Activated CD8-positive, alpha-beta memory T cell treated with anti-CD3 and anti-CD28 coated beads, Interleukin-2, amount 50 U/mL, for 24 hours (primary cell): Measurements from ENCODE around the gene DGCR2.
"Not testable (repeated sequence)": the region's sequence is repeated elsewhere in the genome, so short reads cannot be mapped to it uniquely, and the experiment has no call there.

Experiments used
- DNase-seq: peaks from one replicate; pipeline ENCODE4 v3.0.0-alpha.2; 2020; ENCODE audit errors: extremely low read depth

The DGCR2 gene

GRCh38 chr22:19084126-19084525 is 38.1 kb downstream of the DGCR2 start:
- not testable (repeated sequence) for DNase-seq

GRCh38 chr22:19082793-19083192 is 39.4 kb downstream of the DGCR2 start:
- DNase-seq, result no peak

GRCh38 chr22:19082101-19082500 is 40.1 kb downstream of the DGCR2 start:
- DNase-seq, result no peak

GRCh38 chr22:19081351-19081750 is 40.9 kb downstream of the DGCR2 start:
- DNase-seq, result no peak

GRCh38 chr22:19080853-19081252 is 41.4 kb downstream of the DGCR2 start:
- DNase-seq, result no peak

- no peak for DNase-seq
Measured at GRCh38 chr22:19079691-19080090, 42.5 kb downstream of the DGCR2 start.

- DNase-seq, result no peak
Measured at GRCh38 chr22:19075404-19075803, 46.8 kb downstream of the DGCR2 start.

- DNase-seq, result not testable (repeated sequence)
Measured at GRCh38 chr22:19072853-19073252, 49.4 kb downstream of the DGCR2 start.

- no peak for DNase-seq
Measured at GRCh38 chr22:19070397-19071169, 51.6 kb downstream of the DGCR2 start.

- DNase-seq, result no peak
Measured at GRCh38 chr22:19069451-19069850, 52.8 kb downstream of the DGCR2 start.

GRCh38 chr22:19068784-19069271 is 53.4 kb downstream of the DGCR2 start:
- no peak for DNase-seq

GRCh38 chr22:19067696-19068348 is 54.4 kb downstream of the DGCR2 start:
- DNase-seq, result no peak

GRCh38 chr22:19066531-19067271 is 55.5 kb downstream of the DGCR2 start:
- DNase-seq, result no peak

- no peak for DNase-seq
Measured at GRCh38 chr22:19065929-19066328, 56.3 kb downstream of the DGCR2 start.

- no peak for DNase-seq
Measured at GRCh38 chr22:19065298-19065859, 56.8 kb downstream of the DGCR2 start.

GRCh38 chr22:19064354-19065054 is 57.7 kb downstream of the DGCR2 start:
- DNase-seq, result no peak

- DNase-seq, result no peak
Measured at GRCh38 chr22:19063581-19064353, 58.4 kb downstream of the DGCR2 start.

GRCh38 chr22:19062943-19063308 is 59.3 kb downstream of the DGCR2 start:
- DNase-seq, result no peak

- DNase-seq, result no peak
Measured at GRCh38 chr22:19062139-19062942, 59.9 kb downstream of the DGCR2 start.
